ENCODE results near the gene PPP1R36.
"Not testable (repeated sequence)": the region's sequence is repeated elsewhere in the genome, so short reads cannot be mapped to it uniquely, and the experiment has no call there.

PPP1R36 gene

DNA sequence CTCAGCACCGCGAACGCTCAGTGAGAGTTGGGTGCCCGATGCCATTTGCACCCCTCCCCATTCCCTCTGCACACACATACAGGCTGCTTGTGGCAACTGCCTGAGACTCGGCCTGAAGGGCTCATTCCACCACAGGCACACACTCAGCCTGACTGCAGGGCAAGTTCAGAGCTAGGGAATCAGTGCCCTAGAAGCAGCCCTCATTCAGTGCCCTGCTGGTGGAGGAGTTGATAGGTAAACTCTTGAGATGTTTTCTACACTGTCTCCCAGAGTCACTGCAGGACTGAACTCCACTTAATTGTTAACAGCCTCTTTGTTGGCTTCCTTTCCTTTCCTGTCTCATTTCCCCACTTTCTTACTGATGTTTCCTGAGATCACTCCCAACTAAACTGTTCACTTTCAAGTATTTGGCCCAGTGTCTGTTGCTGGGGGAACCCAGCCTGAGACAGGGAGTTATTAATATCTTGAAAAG, 16.9 kb downstream of the PPP1R36 start:
- DNase-seq (ENCODE audit: low read depth, low spot score): no peak

DNA sequence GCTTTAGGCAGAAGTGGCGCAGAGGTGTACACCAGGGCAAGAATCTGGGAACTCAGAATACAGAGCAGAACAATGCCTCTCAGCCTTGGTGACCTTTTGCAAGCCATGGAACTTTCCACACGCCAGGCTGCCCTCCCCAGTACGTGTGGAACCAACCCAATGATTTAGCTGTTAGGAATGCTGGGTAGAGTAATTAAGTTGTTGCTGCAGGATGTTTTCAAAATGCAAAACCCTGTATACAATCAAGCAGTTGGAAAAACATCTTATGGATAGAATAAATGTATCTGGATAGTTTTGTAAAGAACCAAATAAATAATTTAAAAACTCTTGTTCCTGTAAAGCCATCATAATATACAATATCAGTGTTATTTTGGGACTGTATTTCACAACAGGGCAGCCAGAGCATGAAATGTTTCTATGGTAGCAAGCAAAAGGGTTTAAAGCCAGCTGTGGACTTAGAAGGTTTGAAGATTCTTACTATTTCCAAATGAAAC, 19.4 kb downstream of the PPP1R36 start:
- no peak for DNase-seq (ENCODE audit: low read depth, low spot score)

DNA sequence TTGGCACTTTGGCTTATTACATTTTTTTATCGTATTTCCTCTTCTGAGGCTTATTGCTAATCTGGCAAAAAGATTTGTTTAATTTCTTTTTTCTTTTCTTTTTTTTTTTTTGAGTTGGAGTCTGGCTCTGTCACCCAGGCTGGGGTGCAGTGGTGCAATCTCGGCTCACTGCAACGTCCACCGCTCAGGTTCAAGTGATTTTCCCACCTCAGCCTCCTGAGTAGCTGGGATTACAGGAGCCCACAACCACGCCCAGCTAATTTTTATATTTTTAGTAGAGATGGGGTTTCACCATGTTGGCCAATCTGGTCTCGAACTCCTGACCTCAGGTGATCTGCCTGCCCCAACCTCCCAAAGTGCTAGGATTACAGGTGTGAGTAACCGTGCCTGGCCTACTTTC, 19.9 kb downstream of the PPP1R36 start:
- not testable (repeated sequence) for DNase-seq (ENCODE audit: low read depth, low spot score)

DNA sequence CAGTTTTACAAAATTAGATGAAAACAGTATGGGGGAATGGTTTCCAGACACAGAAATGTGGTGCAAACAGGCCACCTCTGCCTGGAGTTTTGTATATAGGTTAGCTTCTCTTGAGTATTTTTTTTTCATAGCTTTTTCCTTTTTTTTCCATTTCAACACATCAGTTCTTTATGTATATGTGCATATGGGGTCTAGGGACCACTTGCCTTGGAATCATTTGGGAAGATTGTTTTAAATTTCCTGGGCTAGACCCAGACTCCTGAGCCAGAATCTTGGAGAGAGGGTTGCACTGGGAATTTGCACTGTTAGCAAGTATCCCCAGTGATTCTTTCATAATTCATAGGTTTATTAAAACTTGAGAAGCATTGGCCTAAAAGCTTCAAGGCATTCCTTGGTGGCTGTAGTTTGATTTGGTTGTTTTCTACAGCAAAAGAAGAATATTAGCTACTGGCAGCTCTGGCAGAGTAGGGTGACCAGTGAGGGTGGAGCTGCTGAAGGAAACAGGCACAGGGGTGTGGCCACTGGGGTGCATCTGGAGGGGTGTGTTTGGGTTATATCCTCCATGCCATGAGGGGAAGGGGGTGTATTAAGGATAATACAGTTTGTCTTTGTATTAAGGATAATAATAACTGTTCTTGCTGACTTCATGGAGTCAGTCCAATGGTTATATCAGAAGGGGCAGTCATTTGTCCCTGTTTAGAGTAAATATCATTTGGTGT, 22.8 kb downstream of the PPP1R36 start:
- DNase-seq (ENCODE audit: low read depth, low spot score): no peak

- no peak for DNase-seq (ENCODE audit: low read depth, low spot score)
Observed at GRCh38 chr14:64573109-64573508, 23.3 kb downstream of the PPP1R36 start.

GRCh38 chr14:64574371-64575107, 24.8 kb downstream of the PPP1R36 start:
- DNase-seq (ENCODE audit: low read depth, low spot score): no peak

- DNase-seq (ENCODE audit: low read depth, low spot score): no peak
Observed at GRCh38 chr14:64577211-64577610, 27.4 kb downstream of the PPP1R36 start.

DNA sequence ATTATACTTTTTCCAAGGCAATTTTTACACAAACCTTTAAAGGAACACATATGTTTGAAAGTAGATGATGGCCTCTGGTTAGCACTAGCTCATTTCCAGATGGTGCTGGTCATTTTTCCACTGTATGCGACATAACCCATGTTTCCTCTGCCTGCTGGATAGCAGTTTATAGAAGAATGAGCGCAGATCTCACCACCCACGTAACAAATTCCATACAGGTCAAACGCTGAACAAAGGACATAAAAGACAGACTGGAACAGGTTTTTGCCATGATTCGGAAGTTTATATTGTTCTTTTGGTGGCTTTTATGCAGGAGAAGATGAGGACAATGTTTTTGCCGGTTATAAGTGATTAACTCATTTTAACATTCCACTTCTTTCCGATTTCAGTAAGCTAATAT, 30.7 kb downstream of the PPP1R36 start:
- no peak for DNase-seq (ENCODE audit: low read depth, low spot score)

- DNase-seq (ENCODE audit: low read depth, low spot score): no peak
Observed at GRCh38 chr14:64581363-64581762, 31.6 kb downstream of the PPP1R36 start.

DNA sequence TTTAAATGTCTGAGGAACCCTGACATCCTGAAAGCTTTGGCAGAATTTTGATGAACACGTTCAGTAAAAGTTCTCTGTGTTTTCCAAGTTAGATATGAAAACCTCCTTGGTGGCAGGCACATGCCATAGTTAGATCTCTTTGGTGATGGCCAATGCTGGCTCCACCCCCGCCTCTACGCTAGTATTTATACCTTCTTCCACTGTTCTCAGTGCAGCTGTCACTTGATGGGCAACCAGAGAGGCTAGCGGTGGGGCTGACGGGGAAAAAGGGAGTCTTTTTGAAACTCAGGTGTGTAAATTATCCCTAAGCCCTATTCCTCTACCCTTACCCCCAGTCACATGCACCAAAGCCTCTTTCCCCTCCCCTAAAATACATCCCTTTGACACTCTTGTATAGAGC, 32.1 kb downstream of the PPP1R36 start:
- no peak for DNase-seq (ENCODE audit: low read depth, low spot score)

GRCh38 chr14:64584190-64584589, 34.4 kb downstream of the PPP1R36 start:
- DNase-seq (ENCODE audit: low read depth, low spot score): no peak

DNA sequence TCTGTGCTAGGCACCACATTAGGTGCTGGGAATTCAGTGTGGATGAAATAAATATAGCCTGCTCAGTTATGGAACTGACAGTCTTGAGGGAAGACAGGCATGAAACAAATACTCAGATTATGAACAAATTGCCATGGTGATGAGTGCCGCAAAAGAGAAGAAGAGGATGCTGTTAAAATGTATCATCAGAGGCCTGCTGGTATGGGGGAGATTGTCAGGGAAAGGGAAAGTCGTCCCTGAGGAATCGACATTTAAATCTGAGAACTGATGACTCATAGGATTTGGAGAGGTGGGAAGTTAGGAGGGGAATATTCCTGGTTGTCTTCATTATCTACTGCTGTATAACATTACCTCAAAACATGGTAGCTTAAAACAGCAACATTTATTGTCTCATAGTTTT, 42.0 kb downstream of the PPP1R36 start:
- DNase-seq (ENCODE audit: low read depth, low spot score): no peak

DNA sequence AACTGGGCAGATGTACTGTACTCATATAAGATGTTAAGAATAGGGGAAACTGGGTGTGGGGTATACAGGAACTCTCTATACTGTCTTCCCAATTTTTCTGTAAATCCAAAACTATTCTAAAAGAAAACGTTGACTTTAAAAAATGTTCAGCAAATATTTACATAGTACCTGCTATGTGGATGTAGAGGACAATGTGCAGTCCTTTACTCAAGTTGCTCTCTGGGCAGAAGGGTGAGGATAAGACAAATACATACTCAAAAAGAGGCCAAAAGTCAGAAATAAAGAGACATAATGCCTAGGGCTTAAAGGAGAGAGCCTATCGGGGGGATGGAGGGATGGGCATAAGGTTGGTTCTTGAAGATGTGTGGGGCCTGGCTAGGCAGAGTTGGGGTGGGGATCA, 44.7 kb downstream of the PPP1R36 start:
- DNase-seq (ENCODE audit: low read depth, low spot score): no peak

GRCh38 chr14:64598404-64598803, 48.6 kb downstream of the PPP1R36 start:
- no peak for DNase-seq (ENCODE audit: low read depth, low spot score)

DNA sequence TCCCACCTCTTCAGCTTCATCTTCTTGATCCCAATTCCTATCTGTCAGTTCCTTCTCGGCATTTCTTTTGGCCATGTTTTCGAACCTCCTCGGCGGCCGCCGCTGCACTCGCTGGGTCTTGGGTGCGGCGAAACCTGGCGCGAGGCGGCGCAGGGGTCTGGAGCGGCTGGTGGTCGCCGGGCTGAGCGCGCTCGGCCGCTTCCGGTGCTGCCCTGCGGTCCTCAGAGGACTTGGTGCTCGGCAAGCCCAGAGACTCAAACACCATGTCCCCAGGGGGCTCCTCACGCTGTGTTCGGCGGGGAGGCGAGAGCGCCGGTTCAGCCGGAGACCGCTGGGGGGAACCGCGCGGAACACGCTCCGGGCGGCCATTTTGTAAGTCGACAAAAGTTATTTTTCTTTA, 51.8 kb downstream of the PPP1R36 start:
- no peak for DNase-seq (ENCODE audit: low read depth, low spot score)

DNA sequence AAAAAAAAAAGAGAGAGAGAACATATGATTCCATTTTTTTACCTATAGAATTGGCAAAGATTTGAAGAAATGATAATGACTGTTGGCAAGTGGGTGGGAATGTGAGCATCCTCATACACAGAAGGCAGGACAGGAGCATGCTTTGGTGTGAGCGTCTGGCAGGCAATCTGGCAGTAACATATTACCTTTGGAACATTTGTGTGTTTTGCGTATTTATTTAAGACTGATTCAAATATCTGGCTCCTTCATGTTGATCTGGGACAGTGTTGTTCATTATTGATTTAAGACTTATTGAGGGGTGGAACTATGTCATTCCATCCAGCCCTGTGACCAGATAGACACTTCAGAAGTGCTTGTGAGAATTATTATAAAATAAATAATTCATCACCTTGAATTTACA, 53.1 kb downstream of the PPP1R36 start:
- no peak for DNase-seq (ENCODE audit: low read depth, low spot score)

- no peak for DNase-seq (ENCODE audit: low read depth, low spot score)
Observed at GRCh38 chr14:64604001-64604400, 54.2 kb downstream of the PPP1R36 start.

DNA sequence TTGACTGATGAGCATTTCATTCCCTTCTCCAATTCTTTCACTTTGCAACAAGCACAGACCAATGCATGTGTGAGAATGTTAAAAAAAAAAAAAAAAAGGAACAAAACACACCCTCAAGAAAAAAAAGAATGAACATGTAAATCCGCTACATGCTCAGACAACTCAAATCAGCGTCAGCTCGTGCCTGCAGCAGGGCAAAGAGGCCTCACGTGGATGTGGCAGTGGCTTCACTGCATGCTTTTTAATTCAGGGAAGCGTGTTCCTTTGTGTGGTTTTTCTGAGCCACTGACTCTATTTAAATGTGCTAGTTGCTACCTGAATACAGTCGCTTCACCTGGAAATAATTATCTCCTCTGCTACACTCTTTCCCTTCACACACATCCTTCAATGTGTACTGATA, 55.1 kb downstream of the PPP1R36 start:
- DNase-seq (ENCODE audit: low read depth, low spot score): no peak

DNA sequence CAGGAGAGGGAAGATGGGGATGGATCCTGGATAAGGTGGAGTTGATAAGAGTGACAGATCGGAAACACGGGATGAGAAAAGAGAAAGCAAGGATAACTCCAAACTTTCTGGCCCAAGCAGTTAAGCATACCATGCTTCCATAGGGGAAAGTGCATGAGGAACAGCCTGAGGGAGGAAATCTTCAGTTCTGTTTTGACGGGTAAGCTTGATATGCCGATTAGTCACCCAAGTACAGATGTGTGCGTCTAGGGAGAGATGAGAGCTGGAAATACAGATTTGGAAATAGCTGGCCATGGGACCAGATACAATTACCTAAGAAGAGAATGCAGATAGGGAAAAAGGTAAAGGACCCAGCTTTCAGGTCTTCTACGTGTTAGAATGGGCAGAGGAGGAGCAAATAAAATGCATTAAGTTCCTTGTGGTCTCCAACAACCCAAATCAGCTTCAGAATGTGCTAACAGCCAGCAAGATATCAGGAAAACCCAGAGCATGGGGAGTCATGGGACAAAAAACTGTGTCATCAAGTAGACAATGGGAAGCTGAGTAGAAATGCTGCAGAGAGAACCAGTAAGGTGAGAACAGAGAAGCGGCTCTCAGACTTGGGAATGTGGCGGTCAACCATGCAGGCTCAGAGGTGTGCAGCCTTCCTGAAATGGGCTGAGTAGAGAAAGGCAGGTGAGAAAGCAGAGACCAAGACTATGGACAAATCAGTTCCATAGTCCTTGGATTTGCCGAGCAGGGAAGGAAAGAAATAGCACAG, 56.3 kb downstream of the PPP1R36 start:
- no peak for DNase-seq (ENCODE audit: low read depth, low spot score)

GRCh38 chr14:64610049-64610746, 60.4 kb downstream of the PPP1R36 start:
- DNase-seq (ENCODE audit: low read depth, low spot score): no peak

GRCh38 chr14:64611358-64612020, 61.7 kb downstream of the PPP1R36 start:
- DNase-seq (ENCODE audit: low read depth, low spot score): no peak
